OCI-LY1 (cell line): ENCODE results near the gene UBE2S.

Source experiments
- H2AFZ ChIP-seq: fragments of 200-600 bp; sonication (generic), shearing (Covaris generic); 2 replicates; pipeline ENCODE4 v1.6.0; 2014; ENCODE audit warnings: antibody characterized with exemption, mild to moderate bottlenecking, low read length
- H3F3A ChIP-seq: fragments of 200-600 bp; sonication (generic), shearing (Covaris generic); 2 replicates; pipeline ENCODE4 v1.6.0; 2014; ENCODE audit warnings: mild to moderate bottlenecking, antibody characterized with exemption, low read length, moderate library complexity; ENCODE audit not compliant: insufficient read depth
- H3K27ac ChIP-seq: fragments of 200-600 bp; sonication (generic); 2 replicates; pipeline ENCODE4 v1.5.1; 2014; ENCODE audit warnings: low read length, mixed run types, mild to moderate bottlenecking, low read depth; ENCODE audit not compliant: poor library complexity, severe bottlenecking
- H3K27me3 ChIP-seq: fragments of 200-600 bp; sonication (generic); 2 replicates; pipeline ENCODE4 v1.6.0; 2014; ENCODE audit warnings: antibody characterized with exemption, mild to moderate bottlenecking, low read length, moderate library complexity; ENCODE audit not compliant: insufficient read depth
- H3K36me3 ChIP-seq: fragments of 200-600 bp; sonication (generic); 2 replicates; pipeline ENCODE4 v1.6.1; 2014; ENCODE audit warnings: mild to moderate bottlenecking, antibody characterized with exemption, low read length, moderate library complexity, mixed read lengths; ENCODE audit not compliant: insufficient read depth
- H3K4me1 ChIP-seq: fragments of 200-600 bp; sonication (generic); 2 replicates; pipeline ENCODE4 v1.5.1; 2014; ENCODE audit warnings: mild to moderate bottlenecking, low read length, moderate library complexity; ENCODE audit not compliant: insufficient read depth, severe bottlenecking
- H3K4me2 ChIP-seq: fragments of 200-600 bp; sonication (generic), shearing (Covaris generic); 2 replicates; pipeline ENCODE4 v1.6.1; 2014; ENCODE audit warnings: low read length
- H3K4me3 ChIP-seq: fragments of 200-600 bp; sonication (generic); 2 replicates; pipeline ENCODE4 v1.5.1; 2014; ENCODE audit warnings: low read length, low read depth, mild to moderate bottlenecking, mixed read lengths; ENCODE audit not compliant: poor library complexity, severe bottlenecking
- H3K79me2 ChIP-seq: fragments of 200-600 bp; shearing (Covaris generic); 2 replicates; pipeline ENCODE4 v1.6.1; 2016; ENCODE audit warnings: mixed run types, low read length, mixed read lengths; ENCODE audit not compliant: insufficient read depth
- H3K9ac ChIP-seq: fragments of 200-600 bp; sonication (generic), shearing (Covaris generic); 2 replicates; pipeline ENCODE4 v1.6.1; 2014; ENCODE audit warnings: mild to moderate bottlenecking, low read length, mixed read lengths
- H3K9me2 ChIP-seq: fragments of 200-600 bp; sonication (generic), shearing (Covaris generic); 2 replicates; pipeline ENCODE4 v1.6.1; 2014; ENCODE audit warnings: low read depth, mild to moderate bottlenecking, low read length, mixed read lengths
- H3K9me3 ChIP-seq: fragments of 200-600 bp; shearing (Covaris generic); 2 replicates; pipeline ENCODE4 v1.6.1; 2014; ENCODE audit warnings: low read length, mixed read lengths
- H4K20me1 ChIP-seq: fragments of 200-600 bp; sonication (generic), shearing (Covaris generic); 2 replicates; pipeline ENCODE4 v1.6.0; 2016; ENCODE audit warnings: mild to moderate bottlenecking, low read length; ENCODE audit not compliant: insufficient read depth
- CTCF ChIP-seq: fragments of 200-600 bp; sonication (generic), shearing (Covaris generic); IDR thresholded peaks from 2 replicates; pipeline ENCODE4 v1.5.1; 2017; ENCODE audit warnings: mild to moderate bottlenecking, antibody characterized with exemption, low read length, moderate library complexity, mixed read lengths
- EZH2 ChIP-seq: fragments of 200-600 bp; sonication (generic), shearing (Covaris generic); IDR thresholded peaks from 2 replicates; pipeline ENCODE4 v1.8.0; 2017; ENCODE audit warnings: borderline replicate concordance, mixed run types, mild to moderate bottlenecking, antibody characterized with exemption, low read length, moderate library complexity, mixed read lengths

The UBE2S gene

GRCh38 chr19:55419624-55420236 is 12.1 kb upstream of the UBE2S start:
- H3K9ac ChIP-seq, result no peak overlapping the region

GRCh38 chr19:55419103-55419502 is 11.5 kb upstream of the UBE2S start:
- H3K9me2 ChIP-seq, result no peaks in the 10 kb centered on the region
- no peaks in the 10 kb centered on the region for H4K20me1 ChIP-seq
- no peak overlapping the region for H3K4me3 ChIP-seq
- peaks cover 13% of the 10 kb centered on the region; the same call in 1 of the 2 replicates for H3K27me3 ChIP-seq
- H3K79me2 ChIP-seq, result no peaks in the 10 kb centered on the region
- no peak for TF ChIP-seq CTCF
- no peaks in the 10 kb centered on the region; the same call in 1 of the 2 replicates for H3K36me3 ChIP-seq
- no peak overlapping the region for H3K9ac ChIP-seq
- H3K27ac ChIP-seq, result no peak overlapping the region
- H3F3A ChIP-seq, result no peaks in the 10 kb centered on the region
- no peak overlapping the region for H2AFZ ChIP-seq
- H3K9me3 ChIP-seq, result peaks cover 3% of the 10 kb centered on the region; the same call in 1 of the 2 replicates
- H3K4me2 ChIP-seq, result no peak overlapping the region
- no peaks in the 10 kb centered on the region for H3K4me1 ChIP-seq

More at GRCh38 chr19:55419624-55420236, 12.1 kb upstream of the UBE2S start:
- Histone ChIP-seq H3K36me3 (no peaks in the 10 kb centered on the region; the same call in 1 of the 2 replicates), H3F3A (no peaks in the 10 kb centered on the region), H3K4me2 (no peak overlapping the region), H3K27me3 (peaks cover 13% of the 10 kb centered on the region; the same call in 1 of the 2 replicates), H2AFZ (no peak overlapping the region), H3K9me2 (no peaks in the 10 kb centered on the region), H3K27ac (no peak overlapping the region), H3K4me1 (no peaks in the 10 kb centered on the region), H4K20me1 (no peaks in the 10 kb centered on the region), H3K4me3 (no peak overlapping the region), H3K9me3 (peaks cover 3% of the 10 kb centered on the region; the same call in 1 of the 2 replicates), H3K79me2 (no peaks in the 10 kb centered on the region)
- no peak for TF ChIP-seq CTCF
- no peak for TF ChIP-seq EZH2

GRCh38 chr19:55418185-55418584 is 10.6 kb upstream of the UBE2S start:
- H4K20me1 ChIP-seq, result no peaks in the 10 kb centered on the region
- H3K9ac ChIP-seq, result no peak overlapping the region
- peaks cover 3% of the 10 kb centered on the region; the same call in 1 of the 2 replicates for H3K9me3 ChIP-seq
- no peaks in the 10 kb centered on the region for H3K9me2 ChIP-seq
- no peak overlapping the region for H2AFZ ChIP-seq
- no peak overlapping the region for H3K4me3 ChIP-seq
- no peak overlapping the region for H3K4me2 ChIP-seq
- TF ChIP-seq EZH2, result no peak
- TF ChIP-seq CTCF, result peak; percentile 95
- H3K27me3 ChIP-seq, result peaks cover 13% of the 10 kb centered on the region; the same call in 1 of the 2 replicates
- no peaks in the 10 kb centered on the region for H3K4me1 ChIP-seq
- no peak overlapping the region for H3K27ac ChIP-seq
- no peaks in the 10 kb centered on the region for H3F3A ChIP-seq
- H3K79me2 ChIP-seq, result no peaks in the 10 kb centered on the region
- H3K36me3 ChIP-seq, result no peaks in the 10 kb centered on the region; the same call in 1 of the 2 replicates
